ENCODE measurements around the gene ERCC6L. TPM values are rescaled to one million over a fixed set of nuclear protein-coding genes. Genes with fewer than 3 reads are reported as not detected.
"Not testable (repeated sequence)": the region's sequence is repeated elsewhere in the genome, so short reads cannot be mapped to it uniquely, and the experiment has no call there.

ERCC6L gene
- polyA plus RNA-seq, 1 donor, result 1.7 TPM

DNA sequence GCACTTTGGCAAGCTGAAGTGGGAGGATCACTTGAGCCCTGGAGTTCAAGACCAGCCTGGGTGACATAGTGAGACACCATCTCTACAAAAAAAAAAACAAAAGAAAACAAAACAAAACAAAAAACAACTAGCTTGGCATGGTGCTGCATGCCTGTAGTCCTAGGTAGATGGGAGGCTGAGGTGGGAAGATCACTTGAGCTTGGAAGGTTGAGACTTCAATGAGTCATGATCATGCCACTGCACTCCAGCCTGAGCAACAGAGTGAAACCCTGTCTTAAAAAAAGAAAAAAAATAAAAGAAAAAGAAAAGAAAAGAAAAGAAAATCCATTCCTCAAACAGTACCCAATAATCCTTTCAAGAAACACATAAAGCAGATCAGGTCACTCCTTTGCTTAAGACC lies 14.9 kb upstream of the ERCC6L start:
- DNase-seq (ENCODE audit: low read depth), result no peak

DNA sequence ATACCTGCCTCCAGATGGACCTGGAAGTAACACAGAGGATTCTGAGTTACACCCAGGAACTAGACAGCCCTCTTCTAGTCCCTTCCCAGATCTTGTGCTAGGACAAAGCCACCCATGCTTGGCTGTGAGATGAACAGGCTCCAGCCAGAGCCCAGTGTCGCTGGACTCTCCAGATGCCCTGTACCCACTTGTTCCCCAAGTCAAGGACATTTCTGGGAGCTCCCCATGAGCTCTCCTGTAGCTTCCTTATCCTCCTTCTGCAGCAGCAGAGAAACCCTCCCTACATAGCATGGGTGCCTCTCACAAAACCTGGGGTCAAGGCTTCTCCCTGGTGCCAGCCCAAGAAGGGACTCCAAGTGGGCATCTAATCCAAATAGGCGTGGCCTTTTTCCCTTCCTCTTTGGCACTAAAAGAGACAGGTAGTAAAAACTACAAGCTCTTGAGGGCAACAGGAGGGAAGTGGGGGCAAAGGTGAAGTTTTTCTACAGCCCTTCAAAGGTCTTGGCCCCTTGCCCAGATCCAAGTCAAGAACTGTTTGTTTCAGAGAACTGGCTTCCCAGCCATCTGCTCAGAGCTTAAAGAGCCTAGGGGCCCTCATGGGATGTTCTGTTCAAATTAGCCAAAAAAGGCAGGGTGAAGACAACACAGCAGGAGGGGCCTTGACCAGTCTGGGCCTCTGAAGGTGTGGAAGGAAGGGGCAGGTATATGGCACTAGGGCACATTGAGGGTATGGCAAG lies 8.5 kb upstream of the ERCC6L start:
- DNase-seq (ENCODE audit: low read depth), result no peak

DNA sequence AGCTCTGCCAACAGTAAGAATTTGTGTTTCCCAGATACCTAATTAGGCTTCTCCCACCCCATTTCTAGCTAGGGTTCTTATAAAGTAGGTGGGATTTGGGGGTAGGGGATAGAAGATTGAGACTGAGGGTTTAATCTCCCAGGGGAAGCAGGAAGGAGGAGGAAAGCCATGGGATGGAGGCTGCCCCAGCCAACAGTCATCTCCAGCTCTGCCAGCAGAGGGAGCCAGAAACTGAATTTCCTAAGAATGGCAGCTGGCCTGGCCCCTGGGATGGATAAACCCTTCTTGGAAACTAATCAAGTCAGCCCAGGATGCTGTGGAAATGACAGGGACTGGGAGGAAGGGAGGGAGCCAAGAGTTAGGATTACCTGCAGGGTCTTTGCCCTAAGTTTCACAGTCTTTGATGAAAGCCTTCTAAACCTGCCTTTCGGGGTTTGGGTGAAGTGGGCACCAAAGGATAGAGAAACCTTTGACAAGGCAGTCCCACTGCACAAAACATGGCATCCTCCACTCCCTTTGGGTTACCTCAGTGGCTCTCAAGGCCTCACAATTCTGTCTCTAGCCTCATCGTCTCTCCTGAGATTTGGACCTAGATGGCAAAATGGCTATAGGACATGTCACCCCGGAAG lies 6.7 kb upstream of the ERCC6L start:
- DNase-seq (ENCODE audit: low read depth), result no peak

DNA sequence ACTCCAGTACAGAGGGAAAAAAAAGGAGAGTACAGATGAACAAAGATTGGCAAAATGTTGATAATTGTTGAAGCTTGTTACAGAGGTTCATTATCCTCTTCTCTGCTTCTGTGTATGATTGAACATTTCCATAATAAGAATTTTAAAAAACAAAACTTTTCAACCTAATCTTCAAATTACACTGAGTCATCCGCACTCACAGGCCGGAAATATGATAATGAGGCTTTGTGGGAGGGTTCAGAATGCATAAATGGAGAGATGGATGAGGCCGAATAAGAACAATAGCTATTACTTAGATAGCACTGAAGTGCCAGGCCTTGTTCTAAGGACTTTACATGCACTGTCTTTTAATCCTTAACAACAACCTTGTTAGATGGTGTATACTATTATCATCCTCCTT lies 4.6 kb upstream of the ERCC6L start:
- no peak for DNase-seq (ENCODE audit: low read depth)

DNA sequence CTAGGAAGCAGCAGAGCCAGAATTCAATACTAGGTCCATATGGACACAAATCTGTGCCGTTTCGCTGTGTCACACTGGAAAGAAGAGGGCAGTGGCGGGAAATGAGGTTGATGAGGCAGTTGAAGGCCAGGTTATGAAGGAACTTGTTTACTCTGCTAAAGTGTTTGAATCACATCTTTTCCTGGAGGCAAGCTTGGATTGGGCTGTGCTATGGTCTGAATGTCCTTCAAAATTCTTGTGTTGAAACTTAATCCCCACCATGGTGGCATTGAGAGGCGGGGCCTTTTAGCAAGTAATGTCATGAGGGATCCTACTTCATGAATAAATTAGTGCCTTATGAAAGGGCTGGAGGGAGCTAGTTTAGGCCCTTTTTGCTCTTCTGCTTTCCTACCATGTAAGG lies 2.1 kb upstream of the ERCC6L start:
- no peak for DNase-seq (ENCODE audit: low read depth)

DNA sequence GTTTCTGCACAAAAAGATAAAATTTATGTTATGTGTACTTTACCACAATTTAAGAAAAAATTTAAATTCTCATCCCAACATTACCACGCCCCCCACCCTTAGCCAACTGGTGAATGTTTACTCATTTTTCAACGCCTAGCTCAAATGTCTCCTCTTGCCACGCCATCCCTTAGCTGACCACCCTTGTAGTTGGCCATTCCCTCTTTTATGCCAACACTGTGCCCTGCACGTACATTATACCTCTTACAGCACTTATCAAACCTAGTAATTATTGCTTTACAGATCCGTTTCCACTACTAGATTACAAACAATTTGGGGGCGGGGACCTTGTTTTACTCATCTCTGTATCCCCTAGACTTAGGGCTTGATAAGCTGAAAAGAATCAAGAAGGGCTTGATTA lies 644 bp downstream of the ERCC6L start:
- DNase-seq (ENCODE audit: low read depth), result no peak

DNA sequence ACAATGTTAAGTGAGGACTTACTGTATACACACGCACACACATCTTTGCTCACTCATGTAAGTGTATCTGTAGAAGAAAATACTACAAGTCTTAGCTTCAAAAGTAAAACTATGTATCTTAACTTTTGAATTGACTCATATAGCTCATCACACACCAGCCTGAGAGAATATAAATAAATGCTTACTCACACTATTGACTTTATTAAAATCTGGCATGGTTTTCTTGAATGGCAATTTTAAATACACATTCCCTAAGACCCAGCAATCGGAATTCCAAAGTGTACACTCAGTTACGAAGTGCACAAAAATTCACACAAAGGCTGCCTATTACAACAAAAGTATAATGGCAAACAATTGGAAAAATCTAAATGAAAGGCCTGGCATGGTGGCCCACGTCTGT lies 2.0 kb downstream of the ERCC6L start:
- DNase-seq (ENCODE audit: low read depth), result no peak

DNA sequence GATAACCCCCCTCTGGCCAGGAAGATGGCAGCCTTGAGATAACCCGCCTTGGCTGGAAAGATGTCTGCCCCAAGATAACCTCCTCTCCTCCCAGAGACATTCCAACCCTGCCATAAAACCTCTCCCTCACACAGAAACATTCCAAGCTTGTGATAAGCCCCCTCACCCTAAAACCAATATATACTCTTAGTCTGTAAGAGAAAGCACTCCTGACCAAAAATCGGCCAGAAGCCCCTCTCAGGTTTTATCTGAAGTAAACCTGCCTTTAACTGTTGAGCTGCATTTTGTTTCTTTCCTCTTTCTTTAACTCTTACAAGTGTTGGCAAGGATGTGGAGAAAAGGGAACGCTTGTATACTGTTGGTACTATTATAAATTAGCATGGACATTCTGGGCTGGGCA lies 8.5 kb downstream of the ERCC6L start:
- no peak for DNase-seq (ENCODE audit: low read depth)

DNA sequence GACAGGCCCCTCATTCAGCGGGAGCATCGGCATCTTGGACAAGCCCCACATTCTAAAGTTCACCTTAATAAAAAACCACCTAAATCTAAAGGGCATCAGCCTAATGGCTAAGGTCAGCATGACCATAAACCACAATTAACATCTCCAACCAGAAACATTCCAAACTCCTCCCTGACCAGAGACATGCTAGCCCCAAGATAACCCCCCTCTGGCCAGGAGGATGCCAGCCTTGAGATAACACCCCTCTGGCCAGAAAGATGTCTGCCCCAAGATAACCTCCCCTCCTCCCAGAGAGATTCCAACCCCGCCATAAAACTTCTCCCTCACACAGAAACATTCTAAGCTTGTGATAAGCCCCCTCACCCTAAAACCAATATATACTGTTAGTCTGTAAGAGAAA lies 18.5 kb downstream of the ERCC6L start:
- not testable (repeated sequence) for DNase-seq (ENCODE audit: low read depth)

DNA sequence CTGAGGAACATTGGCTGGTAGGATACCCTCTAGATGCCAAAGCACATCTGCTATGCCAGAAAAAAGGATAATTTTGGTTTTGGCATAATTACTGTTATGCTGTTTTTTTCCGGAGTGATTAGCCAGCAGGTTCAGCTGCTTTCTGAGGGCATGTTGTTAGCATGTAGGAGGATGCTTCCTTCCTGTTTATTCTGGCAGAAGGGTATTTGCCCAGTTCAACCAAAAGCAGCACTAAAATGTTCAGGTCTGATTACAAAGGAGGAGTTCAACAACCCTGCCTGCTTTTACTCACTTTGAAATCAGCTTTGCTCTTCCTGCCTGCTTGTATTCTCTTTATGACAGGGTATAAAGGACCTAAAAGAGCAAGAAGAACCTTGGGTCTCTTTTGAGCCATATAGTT lies 21.9 kb downstream of the ERCC6L start:
- DNase-seq (ENCODE audit: low read depth), result no peak

DNA sequence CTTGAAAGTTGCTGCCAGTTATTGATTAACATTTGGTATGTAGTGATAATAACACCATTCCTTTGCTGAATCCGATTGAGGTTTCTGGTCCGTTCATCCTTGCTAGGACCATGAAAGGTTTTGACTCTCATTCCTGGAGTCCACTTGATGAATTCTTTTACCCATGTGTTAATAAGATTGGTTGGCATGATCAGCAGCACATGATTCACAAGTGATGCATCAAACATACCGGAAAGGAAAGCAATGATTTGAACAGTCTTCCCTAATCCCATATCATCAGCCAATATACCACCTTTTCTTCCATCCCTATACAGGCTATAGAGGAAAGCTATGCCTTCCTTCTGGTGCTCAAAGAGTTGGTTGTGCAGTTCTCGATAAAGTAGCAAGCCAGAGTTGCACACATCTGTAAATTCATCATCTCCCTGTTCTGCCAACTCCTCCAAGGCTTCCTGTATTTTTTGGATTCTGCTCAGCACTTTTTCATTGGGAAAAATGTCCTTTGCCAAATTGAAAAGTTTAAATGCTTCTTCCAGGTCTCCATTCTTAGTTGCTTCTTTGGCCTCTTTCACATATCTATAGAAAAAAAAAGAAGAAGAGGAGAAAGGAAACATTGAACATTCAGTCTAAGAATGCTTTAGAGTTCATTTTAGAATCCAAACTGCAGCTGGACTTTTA lies 30.6 kb downstream of the ERCC6L start:
- no peak for DNase-seq (ENCODE audit: low read depth)

DNA sequence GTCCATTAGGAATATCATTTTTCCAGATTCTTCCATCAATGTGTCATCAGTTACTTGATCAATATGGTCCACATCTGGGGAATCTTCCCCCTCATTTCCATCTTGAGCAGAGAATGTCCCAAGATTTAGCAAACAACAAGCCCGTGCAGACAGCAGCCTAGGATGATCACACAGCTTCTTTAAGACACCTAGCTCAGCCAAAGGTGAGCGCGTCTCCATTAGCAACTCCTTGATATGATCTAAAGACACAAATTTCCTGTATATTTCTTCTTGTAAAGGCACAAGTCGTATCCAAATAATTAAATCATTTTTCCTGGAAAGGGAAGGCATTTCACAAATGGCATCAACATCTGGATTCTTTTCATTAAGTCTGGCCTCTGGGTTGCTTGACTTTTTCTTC lies 31.5 kb downstream of the ERCC6L start:
- DNase-seq (ENCODE audit: low read depth), result no peak

DNA sequence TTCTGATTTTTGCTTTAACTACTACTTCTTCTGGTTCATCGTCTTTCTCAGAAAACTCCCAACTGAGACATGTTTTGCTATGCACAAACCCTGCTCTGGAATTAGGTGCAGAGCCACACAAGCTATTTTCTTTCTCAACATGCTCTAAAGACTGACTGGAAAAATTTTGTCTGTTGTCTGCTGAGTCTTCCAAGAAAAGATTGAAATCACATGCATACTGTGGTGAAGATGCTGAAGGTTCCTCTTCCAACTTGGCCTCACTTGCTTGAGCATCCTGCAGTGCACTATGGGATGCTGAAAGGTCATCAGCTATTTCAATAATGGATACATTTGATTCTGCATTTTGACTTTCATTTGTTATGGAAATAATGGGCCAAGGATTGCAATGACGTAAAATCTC lies 33.1 kb downstream of the ERCC6L start:
- no peak for DNase-seq (ENCODE audit: low read depth)

DNA sequence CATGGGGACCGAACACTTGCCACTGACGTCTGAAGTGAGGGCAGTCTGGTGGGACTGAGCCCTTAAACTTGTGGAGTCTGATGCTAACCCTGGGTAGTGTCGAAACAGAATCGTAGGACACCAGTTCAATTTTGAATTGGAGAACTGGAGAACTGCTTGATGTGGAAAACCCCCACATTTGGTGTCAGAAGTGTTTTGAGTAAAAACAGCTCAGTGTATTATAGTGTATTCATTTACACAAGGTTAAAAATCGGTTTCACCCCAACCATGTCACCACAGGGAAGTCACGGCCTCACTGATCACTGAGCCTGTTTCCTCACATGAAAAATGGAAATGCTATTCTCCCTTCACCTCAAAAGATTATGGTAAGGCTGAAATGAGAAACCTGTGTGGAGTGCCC lies 35.4 kb downstream of the ERCC6L start:
- DNase-seq (ENCODE audit: low read depth), result no peak

DNA sequence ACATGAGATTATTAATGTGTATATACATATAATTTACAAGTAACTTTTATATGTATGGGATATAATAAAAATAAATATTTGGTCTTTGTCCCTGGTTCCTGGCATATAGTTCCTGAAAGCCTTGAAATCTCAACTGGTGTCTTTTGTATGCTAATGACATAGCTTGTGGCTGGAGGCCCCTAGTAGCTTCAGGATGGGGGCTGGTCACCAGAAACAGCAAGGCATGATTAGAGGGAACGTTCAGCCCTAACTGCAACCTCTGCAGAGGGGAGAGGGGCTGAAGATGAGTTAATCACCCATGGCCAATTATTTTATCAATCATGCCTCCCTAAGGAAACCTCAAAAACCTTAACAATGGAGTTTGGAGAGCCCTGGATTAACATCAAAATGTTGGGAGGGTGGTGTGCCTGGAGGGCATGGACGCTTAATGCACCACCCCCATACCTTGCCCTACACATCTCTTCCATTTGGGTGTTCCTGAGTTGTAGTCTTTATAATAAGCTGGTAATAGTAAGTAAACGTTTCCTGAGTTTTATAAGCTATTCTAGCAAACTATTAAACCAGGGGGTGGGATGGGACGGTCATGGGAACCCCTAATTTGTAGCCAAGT lies 35.9 kb downstream of the ERCC6L start:
- no peak for DNase-seq (ENCODE audit: low read depth)

DNA sequence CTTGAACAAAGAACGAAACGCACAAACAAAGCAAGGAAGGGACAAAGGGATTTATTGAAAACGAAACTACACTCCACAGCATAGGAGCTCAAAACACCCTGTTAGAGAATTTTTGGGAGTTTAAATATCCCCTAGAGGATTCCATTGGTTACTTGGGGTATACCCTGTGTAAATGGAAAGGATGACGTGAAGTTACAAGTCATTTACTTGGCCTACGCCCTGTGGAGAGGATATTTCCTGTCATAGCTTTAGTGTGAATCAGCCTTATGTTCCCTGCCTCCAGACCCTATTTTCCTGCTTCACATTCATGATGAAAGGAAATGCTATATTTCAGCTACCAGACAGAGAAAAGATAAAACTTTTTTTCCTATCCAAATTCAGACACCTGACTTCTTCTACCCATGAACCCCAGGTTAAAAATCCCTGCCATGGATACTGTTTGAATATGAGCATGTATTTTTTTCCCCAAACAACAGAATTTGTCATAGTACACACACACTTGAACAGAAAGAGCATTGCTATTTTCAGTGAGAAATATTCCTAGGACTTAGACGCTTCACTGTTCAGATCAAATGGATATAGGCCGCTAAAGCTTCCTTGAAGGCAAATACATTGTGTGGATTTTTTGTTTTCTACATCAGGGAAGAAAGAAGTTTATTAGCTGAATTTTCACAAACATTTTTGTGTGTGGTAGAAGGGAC lies 36.8 kb downstream of the ERCC6L start:
- DNase-seq (ENCODE audit: low read depth), result no peak

DNA sequence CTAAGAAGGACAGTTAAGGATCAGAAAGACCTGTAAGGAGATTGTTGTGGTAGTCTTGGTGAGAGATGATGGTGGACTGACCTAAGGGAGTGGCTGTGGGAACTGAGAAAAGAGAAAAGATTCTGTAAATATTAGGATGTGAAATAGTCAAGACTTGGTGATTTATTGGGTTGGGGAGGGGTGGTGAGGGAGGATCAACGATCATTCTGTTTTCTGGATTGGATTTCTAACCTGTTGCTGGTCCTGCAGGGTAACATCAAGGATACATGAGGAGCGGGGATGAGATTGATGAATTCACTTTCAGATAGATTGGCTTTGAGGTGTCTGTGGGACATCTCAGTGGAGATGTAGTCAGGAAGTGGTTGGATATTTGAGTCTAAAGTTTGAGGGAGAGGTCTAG lies 55.9 kb downstream of the ERCC6L start:
- no peak for DNase-seq (ENCODE audit: low read depth)

DNA sequence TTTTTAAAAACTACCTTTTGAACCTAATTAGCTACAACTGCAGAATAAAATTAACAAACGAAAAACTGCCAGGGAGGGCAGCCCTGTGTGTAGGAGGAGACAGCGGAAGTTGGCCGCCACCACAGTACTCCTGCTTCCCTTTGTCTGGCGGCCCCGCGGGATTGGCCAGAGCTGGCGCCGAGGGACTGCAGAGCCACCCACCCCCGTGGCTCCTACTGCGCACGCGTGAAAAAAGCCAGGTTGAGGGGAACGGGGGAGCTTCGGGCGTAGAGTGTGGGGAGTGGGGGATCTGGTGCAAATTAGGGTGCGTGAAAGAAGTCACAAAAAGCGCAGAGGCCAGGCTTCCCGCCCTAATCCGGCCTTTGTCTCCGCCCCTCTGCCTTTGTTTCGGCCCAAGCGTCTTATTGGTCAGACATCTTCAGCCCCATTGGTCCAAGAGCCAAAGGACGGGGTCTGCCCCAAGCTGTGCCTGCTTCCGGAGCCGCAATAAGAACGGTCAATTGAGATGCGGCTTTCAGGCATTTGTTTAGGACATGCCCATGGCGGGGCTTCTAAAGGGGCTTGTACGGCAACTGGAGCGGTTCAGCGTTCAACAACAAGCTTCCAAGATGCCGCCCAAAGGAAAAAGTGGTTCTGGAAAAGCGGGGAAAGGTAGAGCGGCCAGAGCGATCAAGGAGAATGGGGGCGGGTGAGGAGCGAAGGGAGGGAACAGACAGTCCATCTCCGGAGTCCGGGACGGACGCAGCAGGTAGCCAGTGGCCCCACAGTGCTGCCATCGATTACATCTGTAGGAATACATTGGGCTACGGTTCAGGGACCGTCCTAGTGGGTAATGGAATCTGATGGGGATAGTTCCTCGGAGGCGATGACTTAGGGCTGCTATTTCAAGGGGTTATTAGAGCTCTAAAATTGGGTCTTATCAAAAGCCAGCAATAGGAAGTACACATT lies 57.4 kb downstream of the ERCC6L start, which contains the start of gene PIN4:
Gene PIN4, plus strand, starts transcription at position 580 of the 948 bp plus-strand sequence. Its CDS starts 29 bp downstream, at position 609.
- peak; percentile 85 for DNase-seq (ENCODE audit: low read depth)

DNA sequence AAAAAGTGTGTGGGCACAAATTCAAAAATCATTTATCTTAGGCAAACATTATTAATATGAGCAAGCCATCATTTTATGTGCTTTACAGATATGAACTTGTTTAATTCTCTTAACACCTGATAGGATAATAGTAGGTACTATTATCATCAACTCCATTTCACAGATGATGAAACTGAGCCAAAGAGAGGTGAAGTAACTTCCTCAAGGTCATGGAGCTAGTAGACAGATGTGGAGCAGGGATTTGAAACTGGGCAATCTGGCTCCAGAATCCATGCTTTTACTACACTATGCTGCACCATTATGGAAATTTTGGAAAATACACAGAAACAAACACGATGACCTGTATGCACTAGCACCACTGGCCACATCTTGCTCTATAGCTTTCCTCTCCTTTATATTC lies 58.3 kb downstream of the ERCC6L start:
- no peak for DNase-seq (ENCODE audit: low read depth)

DNA sequence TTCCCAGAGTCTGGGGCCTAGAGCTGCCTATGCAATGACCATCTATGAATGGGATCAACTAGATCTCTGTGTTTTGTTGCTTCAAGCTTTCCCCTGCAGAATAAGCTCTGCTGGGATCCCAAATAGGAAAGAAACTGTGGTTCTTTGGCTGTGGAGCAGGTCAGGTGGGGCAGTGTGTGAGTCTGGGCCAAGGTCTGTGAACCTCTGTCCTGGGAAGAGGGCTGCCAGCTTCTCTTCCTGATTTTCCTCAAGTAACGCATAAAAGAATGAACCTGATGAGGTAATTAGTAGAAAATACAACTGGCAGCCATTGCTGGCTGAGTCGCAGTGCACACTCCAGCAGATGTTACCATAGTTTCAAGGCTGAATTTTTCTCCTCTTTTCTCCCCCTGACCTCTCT lies 61.8 kb downstream of the ERCC6L start:
- DNase-seq (ENCODE audit: low read depth), result no peak

DNA sequence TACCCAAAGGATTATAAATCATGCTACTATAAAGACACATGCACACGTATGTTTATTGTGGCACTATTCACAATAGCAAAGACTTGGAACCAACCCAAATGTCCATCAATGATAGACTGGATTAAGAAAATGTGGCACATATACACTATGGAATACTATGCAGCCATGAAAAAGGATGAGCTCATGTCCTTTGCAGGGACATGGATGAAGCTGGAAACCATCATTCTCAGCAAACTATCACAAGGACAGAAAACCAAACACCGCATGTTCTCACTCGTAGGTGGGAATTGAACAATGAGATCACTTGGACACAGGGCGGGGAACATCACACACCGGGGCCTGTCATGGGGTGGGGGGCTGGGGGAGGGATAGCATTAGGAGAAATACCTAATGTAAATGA lies 62.5 kb downstream of the ERCC6L start:
- not testable (repeated sequence) for DNase-seq (ENCODE audit: low read depth)

Measured in forelimb muscle (tissue), 1 donor.